Measurements from ENCODE around the gene TUBGCP6.
A peak's percentile ranks its signal among the peaks of the same experiment; 100 is the strongest.

The TUBGCP6 gene

DNA sequence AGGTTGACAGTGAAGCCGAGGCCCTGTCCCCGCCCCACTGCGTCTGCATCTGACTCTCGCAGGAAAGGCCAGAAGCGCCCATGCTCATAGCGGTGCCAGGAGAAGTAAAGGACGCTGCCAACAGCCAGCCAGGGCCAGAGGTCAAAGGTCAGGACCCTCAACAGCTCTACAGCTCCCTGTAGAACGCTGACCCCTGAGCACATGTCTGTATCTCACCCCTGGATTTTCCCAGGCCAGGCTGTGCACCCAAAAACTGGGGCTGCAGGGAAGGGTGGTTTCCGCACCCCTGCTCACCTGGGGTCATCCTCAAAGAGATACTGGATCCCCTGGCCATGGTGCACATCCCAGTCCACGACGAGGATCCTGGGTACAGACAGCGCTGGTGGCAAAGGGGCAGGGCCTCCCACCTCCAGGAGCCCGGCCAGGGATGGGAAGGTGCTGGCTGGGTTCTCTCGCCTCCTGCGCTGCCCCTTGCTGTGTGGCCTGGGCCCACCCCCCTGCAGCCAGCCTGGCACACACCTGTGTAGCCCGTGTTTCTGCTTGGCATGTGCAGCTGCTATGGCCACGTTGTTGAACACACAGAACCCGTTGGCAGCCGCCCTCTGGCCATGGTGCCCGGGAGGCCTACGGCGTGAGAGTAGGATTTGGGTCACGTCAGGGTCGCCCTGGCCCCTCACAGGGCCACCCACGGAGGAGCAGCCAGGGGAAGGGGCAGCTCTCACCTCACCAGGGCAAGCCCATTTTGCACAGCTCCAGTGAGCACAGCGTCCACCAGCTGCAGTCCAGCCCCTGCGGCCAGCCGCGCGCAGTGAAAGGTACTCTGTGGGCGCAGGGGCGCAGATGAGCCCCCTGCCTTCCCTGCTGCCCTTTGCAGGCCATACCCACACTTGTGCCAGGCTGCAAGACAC is 4.8 kb upstream of the TUBGCP6 start:
- no peak for DNase-seq

DNA sequence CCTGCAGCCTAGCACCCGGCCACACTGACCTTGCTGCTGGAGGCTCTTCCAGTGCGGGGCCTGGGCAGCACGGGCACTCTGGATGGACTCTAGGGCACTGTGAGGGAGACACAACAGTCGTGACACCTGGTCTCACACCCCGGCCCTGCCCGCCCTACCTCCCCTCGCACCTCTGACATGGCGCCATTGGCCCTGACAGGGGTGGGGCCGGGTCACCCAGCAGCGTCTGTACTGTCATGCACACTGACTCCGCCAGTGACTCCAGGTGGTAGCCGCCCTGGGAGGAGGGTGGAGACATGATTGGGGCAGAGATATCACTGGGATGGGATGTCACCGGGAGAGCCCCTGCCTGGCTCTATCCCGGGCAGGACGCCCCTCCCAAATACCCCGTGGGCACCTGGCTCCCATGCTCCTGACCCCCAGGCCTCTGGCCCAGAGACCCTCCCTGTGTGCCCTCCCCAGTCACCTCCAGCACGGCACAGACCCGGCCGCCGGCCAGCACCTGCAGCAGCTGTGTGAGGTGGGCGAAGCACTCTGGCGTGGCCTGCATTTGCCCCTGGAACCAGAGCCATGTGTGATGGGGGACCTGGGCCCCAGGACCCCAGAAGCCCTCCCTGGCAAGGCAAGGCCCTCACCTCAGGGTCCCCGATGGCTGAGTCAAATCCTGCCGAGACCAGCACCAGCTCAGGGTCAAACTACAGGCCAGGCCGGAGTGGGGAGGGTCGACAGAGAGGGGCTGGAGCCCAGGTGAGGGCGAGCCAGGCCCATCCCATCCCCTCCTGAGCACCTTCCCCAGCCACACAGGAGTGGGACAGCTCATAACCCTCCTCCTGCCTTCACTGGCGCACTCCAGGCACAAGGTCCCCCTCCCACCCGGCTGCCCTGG is 3.6 kb upstream of the TUBGCP6 start:
- DNase-seq = no peak

DNA sequence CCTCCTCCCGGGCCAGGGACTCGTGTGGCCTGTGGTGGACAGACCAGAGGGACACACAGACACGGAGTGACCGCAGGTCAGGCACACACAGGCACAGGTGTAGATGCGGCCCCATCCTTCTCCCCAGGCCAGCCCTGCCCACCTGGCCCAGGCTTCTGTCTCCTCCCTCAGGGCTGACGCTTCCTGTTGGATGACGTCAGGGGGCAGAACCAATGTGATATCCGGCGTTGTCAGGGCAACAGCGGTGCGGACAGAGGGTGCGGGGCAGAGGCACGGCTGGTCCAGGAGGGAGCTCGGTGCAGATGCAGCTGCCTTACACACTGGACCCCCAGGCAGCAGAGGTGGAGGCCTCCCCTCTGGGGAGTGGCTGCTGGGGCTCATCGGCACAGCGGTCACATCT is 2.9 kb upstream of the TUBGCP6 start:
- DNase-seq = peak; percentile 7

DNA sequence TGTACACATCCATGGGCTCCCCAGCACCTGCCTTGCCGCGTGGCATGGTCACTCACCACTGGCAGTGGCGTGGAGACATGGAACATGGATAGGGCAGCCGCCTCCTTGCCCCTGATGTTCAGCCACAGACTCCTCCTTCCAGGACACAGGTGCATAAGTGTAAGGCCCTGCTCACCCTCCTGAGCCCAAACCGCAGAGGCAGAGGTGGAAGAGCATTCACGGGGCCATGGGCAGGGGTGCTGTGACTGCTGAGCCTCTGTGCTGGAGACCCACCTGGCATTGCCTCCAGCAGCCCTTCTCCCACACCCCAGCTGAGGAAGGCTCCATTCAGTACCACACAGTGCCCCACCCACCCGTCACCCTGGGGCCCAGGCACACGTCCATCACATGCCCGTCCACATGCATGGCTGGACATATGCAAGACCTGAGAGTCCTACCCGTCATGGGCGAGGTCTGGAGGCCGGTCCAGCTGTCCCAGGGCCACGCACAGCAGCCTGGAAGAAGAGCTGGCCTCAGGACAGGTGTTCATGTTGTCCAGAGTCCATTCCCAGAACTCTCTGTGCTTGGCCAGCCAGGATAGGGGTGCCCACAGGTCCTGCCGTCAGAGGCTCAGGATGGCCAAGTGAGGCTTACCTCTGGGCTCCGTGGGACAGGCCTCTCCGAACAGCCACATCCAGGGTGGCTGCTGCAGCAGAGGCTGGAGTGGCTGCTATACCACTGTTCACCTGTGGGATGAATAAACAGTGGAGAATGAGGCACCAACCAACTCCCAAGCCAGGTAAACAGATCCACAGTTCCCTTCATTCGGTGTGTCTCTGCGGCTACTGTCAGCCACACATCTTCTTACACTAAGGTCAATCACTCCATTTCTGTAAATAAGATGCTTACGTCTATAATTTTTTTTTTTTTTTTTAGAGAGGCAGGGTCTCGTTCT is 1.7 kb upstream of the TUBGCP6 start:
- DNase-seq = no peak

DNA sequence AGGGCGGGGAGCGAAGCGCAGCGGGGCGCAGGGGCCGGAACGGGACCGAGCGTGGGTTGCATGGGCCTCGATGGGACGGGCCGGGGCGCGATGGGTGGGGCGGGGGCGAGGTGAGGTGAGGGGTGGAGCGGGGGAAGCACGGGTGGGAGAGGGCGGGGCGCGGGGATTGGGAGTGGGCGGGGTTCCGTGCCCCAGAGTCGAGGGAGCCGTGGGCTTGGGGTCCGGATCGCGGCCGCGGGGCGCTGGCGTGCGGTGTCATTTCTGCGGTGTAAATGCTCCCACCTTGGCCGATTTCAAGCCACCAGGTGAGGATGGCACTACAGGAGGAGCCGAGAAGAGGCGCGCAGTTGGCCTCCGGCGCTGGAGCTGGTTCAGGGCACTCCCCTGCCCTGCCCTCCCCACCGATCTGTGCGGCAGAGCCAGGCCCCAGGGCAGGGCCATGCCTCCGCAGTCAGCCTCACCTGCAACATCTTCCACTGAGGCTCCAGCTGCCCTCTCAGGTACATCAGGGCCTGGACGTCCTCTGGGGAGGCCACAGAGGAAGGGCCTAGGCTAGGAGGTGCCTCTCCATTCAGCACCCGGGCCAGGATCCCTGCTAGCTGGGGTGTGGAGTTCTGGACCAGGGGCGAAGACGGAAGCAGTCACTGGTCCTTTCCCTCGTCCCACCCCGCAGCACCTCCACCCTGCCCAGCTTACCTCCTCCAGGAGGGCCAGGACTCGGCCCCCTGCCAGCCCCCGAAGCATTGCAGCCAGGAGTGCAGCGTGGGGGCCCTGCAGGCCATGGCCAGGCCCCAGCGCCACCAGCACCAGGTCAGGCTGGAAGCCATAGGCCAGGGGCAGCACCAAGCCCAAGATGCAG is 620 bp upstream of the TUBGCP6 start:
- no peak for DNase-seq

DNA sequence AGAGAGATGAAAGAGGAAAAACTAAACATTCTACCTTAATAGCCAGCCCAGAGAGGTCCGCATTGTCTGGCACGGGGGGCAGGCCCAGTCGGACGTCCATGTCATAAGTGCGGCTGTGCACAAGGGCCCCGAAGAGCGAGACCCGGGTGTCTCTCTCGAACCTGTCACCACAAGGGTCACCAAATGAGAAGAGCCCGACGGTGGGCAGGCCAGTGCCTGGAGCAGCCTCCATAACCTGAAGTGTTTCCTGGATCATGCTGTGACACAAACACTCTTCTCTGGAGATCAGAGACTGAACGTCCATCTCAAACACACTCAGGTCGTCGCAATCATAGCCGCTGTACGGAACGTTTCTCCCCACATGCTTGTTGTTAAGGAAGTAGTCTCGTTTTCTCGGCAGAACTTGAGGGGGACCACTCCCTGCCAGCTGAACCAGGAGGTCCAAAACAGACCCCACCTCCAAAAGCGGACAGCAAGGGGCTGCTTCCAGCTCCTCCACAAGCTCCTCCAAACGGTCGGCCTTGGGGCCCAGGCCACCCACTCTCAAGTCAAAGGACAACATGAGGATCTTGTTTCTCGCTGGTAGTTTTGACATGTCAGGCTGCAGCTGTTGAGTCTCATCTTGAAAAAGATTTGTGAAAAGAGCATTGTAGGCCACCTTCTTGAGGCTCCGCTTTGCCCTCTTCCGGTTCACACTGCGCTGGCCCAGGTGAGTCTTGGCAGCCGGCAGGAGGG is 971 bp downstream of the TUBGCP6 start:
- DNase-seq = no peak

DNA sequence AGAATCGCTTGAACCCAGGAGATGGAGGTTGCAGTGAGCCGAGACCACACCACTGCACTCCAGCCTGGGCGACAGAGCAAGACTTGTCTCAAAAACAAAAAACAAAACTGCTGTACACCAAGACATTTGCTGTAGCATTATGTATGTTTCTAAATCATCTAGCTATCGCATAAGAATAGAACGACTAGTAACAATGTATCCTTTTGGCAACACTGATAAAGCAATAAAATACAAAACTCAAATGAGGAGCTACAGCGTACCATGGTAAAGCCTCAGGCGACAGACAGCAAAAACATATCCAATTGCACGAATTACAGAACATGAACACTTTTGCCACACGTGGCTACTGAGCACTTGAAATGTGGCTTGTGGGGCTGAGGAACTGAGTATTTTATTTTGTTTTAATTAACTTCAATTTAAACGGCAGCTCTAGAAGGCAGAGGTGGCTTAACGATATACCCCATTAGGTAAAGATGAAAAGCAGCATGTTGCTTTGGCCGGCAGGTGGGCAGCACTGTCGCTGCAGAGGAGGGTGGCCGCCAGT is 2.3 kb downstream of the TUBGCP6 start:
- no peak for DNase-seq

DNA sequence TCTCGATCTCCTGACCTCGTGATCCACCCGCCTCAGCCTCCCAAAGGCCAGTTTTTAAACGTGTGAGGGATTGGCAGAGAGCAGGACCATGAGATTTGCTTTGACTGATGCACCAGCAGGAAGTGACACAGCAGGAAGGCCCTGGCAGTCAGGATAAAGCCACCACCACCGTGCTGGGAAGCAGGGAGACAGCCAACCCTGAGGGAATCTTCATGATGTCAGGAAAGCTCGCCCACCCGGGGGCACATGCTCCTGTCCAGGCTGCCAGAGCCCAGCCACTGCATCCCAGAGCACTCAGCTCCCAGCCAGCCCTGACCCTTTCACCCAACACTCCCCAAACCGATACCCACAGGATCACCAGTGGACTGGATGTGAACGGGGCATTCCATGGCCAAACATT is 6.1 kb downstream of the TUBGCP6 start:
- no peak for DNase-seq

DNA sequence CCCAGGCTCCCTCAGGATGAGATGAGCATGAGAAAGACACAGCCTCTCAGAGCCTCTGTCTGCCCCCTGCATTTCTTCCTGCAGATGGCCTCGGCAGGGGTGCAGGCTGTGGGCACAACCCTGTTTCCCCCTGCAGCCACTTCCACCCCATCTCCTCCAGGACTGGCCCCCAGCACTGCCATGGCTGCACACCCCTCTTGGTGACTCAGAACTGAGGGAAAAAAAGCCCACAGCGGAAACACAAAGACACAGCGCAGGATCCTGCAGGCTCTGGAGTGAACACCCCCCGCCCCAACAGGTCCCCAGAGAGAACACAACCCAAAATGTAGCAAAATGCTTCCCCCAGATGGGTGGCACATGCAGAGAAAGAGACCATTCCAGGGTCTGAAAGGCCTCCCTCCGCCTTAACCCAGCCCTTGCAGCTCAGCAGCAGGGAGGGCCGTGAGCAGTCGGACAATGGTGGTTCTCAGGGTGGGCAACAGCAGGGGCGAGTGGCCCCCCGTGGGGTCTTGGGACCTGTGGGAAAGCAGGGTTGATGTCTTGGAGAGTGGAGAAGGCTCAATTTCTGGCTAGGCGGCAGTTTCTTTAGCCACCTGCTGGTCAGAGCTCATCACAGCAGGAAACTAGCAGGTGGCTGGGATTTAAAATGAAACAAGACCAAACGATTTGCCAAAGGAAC is 8.0 kb downstream of the TUBGCP6 start:
- no peak for DNase-seq

DNA sequence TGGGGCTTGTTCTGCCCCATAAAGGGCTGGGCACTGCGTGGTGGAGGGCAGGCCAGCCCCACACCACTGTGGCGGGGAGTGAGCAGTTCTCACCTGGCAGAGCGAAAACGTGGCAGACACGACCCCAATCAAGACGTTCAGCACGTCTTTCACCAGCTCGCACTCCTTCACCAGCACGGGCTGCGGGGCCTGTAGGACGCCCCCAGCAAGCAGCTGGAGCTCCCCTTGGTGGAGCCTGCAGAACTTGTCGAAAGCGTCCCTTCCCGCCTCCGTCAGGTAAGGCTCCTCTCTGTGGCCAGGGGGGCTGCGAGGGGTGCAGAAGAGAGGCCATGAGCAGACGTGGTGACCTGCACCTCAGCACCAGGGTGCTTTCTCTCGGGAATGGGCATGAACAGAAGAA is 11.6 kb downstream of the TUBGCP6 start:
- DNase-seq = no peak

DNA sequence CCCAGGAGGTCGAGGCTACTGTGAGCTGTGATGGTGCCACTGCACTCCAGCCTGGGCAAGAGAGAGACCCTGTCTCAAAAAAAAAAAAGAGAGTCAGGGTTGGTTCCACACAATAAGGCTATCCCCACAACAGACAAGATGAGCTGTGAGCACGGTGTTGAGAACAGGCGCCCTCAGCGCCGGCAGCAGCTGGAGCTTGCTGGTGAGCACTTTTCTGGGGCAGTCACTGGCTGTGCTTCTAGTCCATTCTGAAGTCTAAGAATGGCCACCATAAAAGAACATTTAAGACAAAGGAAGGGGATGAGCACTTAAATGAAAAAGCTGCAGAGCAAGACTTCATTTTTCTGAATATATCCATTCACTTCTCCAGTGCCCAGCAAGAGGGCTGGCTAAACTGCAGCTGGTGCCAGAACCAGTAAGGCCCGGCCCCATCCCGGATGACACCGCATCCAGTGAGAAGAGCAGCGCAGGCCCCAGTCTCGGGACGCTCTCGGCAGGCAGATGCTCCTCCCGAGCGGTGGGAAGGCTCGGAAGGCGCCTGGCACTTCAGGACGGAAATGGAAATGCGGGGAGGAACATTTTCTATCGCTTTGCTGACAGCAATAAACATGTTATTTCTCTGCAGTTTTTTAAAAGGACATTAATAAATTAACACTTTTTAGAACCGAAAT is 12.2 kb downstream of the TUBGCP6 start:
- DNase-seq = no peak

DNA sequence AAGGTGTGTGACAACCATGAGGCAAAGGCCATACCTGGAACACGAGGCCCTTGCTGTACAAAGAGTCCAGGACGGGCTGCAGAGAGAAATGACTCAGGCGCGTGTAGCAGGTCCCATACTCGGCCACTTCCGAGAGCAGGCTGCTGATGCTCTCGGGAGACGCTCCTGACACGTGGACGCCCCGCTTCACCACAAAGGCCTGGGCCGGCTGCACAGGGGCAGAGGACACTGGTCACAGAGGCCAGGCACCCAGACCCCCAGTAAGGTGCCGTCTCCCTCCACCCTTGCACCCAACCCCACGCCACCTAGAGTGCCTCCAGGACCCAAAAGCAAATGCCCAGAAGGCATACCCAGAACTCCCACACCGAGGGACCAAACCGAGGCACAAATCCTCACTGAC is 15.5 kb downstream of the TUBGCP6 start:
- DNase-seq = no peak

DNA sequence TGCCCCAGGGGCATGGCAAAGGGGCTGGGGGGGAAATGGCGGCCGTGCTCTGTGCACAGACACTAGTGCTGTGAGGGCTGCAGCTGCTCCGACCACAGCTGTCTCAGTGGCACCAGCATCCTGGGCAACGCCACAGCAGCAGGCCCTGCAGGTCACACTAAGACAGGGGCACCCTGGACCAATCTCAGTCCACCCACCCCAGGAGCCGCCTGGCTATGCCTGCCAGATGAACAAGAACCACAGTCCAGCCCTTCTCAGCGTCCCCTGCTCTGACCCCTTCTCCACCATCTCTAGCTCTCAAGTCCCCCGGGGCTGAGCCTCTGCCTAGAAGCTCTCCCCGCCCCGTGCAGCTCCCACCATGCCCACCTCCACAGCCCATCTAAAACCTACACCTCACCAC is 16.5 kb downstream of the TUBGCP6 start:
- DNase-seq = no peak

DNA sequence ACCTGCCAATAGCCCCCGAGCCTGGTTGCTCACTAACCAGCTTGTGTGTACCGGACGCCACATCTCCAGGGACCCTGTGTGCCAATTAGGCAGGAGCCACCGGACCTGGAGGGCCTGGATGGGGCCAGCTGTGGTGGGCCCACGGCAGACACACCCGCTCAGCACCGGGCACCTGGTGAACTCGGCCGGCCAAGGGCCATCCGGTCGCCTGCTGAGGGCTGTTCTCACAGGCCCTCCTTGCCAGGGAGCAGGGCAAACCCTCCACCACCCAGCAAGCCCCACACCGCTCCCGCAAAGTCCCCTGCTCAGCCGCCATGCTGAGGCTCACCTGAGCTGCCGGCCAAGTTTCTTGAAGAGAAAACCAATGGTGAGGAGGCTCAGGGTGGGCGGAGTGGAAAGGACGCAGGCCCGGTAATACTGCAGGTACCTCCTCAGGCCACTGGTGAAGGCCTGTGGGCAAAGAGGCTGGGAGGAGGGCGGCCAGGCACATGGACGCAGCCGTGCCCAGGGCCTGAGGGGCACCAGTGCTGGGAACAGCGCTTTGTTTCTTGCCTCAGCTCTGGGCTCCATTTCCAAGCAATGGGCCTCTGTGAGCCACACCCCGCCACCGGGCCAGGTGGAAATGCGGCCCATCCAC is 17.1 kb downstream of the TUBGCP6 start:
- no peak for DNase-seq

DNA sequence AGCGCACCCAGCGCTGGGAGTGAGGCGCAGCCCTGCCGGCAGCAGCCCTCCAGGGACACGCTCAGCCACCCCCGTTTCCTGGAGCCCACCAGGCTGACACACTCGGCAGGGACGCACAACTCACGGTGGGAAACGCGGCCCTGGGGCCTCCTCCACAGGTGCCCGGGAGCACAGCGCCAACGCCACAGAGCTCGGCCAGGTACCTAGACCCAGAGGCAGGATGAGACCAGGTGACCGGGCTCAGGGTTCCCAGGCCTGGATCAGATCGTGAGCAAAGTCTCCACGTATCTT is 18.0 kb downstream of the TUBGCP6 start:
- no peak for DNase-seq

DNA sequence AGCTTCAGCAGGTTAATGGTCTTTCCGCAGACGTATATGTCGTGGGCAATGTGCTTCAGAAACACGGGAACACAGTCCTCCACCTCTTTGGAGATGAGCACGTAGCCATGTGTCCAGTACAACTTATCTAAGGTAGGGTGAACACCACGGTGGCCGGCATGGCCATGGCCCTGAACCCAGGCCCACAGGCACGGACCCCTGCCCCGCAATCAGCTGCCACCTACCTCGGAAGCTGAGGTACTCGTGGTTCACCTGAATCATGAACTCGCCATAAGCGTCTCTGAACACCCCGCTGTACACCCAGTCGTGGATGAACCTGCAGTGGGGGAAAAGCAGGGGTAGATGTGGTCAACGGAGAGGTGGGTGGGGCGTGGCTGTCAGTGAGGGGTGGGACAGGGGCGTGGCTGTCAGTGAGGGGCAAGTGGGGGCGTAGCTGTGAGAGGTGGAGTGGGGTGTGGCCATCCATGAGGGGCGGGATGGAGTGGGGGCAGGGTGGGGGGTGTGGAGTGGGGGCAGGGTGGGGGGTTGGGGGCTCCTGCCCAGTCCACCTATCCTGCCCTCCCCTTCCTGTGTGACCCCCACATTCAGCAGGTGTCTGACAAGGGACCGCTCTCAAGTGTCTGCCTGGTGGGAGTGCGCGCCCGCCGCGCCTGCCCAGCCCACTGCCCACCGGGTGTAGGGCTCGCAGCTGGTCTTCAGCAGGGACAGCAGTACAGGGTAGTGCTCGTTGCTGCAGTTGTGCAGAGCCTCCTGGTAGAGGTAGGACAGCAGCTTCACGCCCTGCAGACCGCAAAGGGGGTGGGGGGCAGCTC is 18.6 kb downstream of the TUBGCP6 start:
- no peak for DNase-seq

DNA sequence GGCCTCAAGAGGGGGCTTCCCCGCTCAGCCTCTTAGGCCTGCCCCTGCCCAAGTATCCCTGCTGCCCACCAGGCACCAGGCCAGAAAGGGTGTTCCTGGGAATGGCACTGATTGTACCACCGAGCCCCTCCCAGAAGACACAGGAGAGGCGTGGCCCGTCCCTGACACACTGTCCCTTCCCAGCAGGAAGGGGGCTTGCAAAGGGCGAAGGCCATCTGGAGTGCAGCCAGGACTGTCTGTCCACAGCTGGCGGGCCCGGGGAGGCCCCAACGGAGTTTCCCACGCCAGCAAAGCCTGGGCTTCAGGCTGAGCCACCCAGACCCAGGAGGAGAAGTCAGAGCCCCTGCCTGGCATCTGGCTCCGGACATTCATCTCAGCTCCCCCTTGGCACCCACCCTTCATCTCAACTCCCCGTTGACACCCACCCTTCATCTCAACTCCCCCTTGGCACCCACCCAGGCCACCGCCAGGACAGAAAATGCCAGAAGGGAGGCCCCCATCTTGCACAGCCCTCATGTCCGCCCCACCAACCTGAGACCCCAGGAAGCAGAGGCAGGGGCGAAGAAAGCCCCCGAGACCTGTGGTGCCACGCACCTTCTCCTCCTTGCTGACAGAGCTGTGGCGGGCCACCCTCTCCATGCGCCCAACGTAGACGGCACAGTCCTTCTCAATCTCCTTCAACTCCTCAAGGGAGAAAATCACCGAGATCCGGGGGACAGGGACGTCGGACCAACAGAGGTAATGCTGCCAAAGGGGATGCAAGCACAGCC is 19.4 kb downstream of the TUBGCP6 start:
- no peak for DNase-seq

DNA sequence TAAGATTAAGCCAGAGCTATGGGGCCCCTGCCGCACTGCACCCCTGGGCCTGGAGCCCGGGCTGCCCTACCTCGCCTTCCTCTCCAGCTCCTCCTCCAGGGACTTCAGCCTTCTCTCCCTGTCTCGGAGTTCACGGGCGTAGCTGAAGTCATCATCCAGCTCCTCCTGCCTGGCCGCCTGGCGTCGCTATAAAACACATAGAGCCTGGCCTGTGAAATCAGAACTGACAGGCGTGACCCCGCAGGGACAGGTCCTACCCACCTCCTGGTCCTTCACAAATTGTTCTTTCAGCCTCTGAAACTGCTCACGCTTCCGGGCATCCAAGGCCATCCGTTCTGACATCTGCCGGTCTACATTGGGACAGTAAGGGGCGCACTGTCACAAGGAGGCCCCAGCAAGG is 20.8 kb downstream of the TUBGCP6 start:
- no peak for DNase-seq
